Caki2 (cell line): Measurements from ENCODE around the gene SPRR1B. TPM values are rescaled to one million over a fixed set of nuclear protein-coding genes. Genes with fewer than 3 reads are reported as not detected.
"Not testable (repeated sequence)": the region's sequence is repeated elsewhere in the genome, so short reads cannot be mapped to it uniquely, and the experiment has no call there.

Experiments used
- DNase-seq: peaks from one replicate; pipeline ENCODE4 v3.0.0-alpha.2; 2015; ENCODE audit warnings: low read depth
- in situ Hi-C: cut with HindIII; loops from 2 replicates; pipeline ENCODE4 v1.10.0; 2016; ENCODE audit warnings: low sequenced_read_pairs, low pct_unique_long_range_greater_than_20kb, mixed read lengths
- total RNA-seq: library from RNA; depleted of rRNA; stranded (reverse); fragments of >200 nt; shearing (Covaris generic); gene quantifications from 2 replicates; pipeline ENCODE4 v1.2.3, GENCODE V29; 2014; ENCODE audit warnings: low replicate concordance; rRNA removed

The SPRR1B gene
- not detected in 2 replicates for total RNA-seq

DNA sequence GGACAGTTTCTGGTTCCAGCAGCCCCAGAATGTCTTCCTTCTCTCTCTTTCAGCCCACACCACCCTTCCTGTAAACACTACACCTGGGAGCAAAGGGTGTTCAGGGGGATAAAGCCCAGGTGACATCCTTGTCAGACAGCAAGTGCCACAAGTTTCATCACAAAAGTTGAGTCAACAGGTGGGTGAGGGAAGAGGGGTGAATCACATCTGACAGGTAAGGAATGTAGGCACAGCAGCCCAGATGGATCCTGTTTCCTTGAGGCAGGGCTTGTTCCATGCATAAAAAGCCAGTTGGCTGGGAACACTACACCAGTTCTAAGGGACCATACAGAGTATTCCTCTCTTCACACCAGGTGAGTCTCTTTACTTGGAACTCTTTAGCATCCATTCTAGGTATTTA is at the start of gene SPRR1B:
Gene SPRR1B (plus strand): TSS at position 309 of the 400 bp plus-strand sequence. CDS start 1,143 bp downstream, outside the sequence.
- in situ Hi-C loops: no loop called here
- no peak for DNase-seq

DNA sequence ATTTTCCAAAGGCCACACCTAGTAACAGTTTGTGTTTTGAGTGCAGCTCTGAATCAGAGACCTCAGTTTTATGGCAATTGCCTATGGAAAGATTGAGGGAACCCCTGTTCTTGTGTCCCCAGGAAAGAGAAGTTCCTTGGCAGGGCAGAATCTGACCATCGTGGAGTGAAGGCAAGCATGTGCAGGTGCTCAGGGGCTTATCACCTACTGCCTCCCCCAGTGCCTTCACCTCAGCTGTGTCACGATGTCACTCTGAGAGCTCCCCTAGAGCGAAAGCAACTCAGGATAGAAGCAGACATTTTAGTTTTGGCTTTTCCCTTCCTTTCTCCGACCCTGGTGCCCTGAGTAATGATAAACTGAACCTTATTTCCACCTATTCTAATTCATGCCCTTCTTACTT is 48.9 kb upstream of the SPRR1B start:
- DNase-seq: no peak
- in situ Hi-C loops: no loop called here

DNA sequence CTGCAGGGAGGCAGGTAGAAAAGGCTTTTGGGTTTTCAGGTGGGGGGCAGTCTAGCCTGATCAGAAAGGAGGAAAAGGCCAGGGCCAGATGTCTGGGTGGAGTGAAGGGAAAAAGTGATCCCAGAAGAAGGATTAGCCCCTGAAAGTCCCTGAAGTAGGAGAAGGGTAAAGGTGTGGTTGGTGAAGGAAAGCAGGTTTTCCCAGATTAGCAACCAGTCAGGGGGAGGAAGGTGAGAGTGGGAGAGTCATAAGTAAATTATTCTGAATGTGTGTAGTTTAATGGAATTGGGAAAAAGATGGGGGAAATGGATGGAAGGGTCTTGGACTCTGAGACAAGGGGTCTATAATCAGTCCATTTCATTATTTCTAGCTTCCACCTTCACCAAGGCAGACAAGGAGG is 47.8 kb upstream of the SPRR1B start:
- in situ Hi-C loops: no loop called here
- no peak for DNase-seq

DNA sequence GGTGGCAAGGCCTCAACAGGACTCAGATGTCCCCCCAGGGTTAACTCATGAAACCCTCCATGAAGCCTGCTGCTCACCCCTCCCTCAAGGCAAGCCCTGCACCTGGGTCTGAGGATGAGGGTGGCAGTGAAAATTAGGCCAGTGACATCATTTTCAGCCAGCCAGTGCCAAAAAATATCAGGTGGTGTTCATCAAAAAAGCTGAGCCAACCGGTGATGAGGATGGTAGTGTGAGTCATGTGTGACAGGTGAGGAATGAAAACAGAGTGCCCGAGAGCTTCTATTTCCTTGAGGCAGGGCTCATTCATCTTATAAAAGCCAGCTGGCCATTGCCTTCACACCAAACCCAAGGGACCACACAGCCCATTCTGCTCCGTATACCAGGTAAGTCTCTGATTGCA is 47.3 kb upstream of the SPRR1B start, which contains the start of gene SPRR1A:
Gene SPRR1A (plus strand): TSS at position 339 of the 400 bp plus-strand sequence. CDS start 1,150 bp downstream, outside the sequence.
- DNase-seq: no peak
- in situ Hi-C loops: no loop called here

DNA sequence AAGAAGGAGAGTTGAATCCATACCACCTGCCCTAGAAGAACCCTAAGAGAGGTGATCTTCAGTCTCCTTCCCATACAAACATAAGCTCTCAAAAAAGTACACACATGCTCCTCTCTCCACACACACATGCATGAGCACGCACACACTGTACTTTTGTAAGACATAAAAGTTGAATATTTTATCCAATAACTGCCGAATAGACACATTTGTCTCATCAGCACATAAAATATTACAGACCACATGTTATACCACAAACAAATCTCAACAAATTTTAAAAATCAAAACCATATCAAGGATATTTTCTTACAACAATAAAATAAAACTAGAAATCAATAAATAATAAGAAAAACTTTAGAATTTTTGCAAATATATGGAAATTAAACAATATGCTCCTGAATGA is 44.4 kb upstream of the SPRR1B start:
- in situ Hi-C loops: no loop called here
- no peak for DNase-seq

DNA sequence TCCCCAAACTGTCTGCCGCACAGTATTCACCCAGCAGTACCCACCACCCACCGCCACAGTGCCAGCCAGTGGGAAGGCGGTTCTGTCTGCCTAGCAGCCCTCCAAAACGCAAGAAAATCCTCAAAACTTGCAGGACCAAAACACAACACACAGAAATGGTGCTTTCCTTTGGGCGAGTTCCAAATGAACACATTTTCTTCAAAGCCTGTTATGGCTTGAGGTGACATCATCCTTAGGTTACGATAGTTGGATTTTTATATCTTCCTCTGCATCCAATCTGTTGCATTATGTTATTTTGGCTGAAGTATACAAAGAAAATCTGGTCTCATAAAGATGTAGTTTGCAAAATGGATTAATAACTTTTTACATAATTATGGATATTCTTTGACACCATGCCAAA is 37.8 kb upstream of the SPRR1B start:
- DNase-seq: no peak
- in situ Hi-C loops: no loop called here

DNA sequence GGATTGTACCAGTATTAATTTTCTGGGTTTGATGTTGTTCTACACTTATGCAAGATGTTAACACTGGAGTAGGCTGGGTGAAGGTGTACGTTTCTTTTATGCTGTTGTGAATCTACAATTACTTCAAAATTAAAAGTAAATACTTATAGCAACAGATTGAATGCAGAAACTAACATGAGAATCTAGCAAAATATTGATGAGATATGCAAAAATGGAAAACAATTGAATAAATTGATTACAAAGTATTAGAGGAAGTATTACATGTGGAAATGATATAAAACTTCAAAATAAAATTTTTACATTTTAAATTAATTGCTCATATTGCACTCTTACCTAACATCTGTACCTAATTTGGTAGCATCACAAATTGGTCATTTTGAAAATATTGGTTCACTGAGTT is 35.2 kb upstream of the SPRR1B start:
- DNase-seq: no peak
- in situ Hi-C loops: no loop called here

DNA sequence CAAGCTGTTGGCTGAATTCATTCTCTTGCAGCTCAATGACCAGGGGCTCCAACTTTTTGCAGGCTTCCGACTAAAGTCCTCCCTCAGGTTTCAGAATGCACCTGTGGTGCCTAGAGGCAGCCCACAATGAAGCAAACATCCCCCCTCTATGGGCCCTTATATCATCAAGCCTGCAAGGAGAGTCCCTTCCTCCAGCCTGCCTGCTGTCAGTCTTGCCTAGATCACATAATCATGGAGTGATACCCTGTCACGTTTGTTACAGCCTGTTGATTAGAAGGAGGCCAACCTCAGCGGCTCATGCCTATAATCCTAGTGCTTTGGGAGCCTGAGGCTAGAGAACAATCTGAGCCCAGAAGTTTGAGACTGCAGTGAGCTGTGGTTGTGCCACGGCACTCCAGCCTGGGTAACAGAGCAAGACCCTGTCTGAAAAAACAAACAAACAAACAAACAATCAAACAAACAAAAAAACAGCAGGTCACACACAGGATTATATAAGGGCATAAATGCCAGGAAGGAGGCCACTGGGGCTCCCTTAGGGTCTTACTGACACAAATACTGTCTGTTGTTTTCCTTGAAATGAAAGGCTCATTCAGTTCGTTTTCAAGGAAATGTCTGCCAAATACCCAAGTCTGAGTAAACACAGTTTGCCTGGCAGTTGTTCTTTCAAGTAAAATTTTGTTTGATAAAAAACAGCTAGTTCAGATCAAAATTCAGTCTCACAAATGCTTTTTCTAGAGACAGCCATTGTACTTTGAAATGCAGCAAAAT is 34.2 kb upstream of the SPRR1B start:
- in situ Hi-C loops: no loop called here
- DNase-seq: no peak

DNA sequence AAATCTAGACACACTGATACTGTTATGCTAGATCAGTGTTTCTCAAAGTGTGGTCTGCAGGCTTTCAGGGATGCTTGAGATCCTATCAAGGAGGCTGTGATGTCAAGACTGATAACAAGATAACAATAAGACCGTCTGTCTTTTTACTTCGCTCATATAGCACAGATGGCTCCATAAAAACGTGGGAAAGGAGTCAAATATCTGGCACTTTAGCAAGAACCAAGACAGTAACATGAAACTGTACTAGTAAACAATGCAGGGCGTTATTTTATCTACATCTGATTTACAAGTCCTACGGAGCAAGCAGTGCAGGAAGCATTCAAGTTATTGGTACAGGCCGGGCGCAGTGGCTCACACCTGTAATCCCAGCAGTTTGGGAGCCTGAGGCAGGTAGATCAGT is 33.1 kb upstream of the SPRR1B start:
- no peak for DNase-seq
- in situ Hi-C loops: no loop called here

DNA sequence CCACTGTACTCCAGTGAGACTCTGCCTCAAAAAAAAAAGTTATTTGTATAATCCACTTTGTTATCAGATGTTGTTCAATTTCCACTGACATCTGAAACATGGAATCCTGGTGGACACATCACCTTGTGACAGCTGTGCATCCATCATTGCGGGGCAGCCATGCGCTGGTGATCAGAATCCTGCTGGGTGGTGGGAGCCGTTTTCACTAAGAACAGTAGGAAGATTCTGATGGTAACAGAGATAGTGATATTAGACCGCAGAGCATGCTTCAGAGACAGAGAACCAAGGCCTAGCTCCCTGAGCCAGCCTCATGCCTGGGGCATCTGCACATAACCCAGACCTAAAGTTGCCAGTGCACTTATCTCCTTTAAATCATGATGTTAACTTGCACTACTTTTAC is 32.5 kb upstream of the SPRR1B start:
- DNase-seq: no peak
- in situ Hi-C loops: no loop called here

- in situ Hi-C loops: no loop called here
- no peak for DNase-seq
Measured at GRCh38 chr1:152999818-153000217, 31.2 kb upstream of the SPRR1B start.

- DNase-seq: no peak
- in situ Hi-C loops: no loop called here
Measured at GRCh38 chr1:153000294-153000693, 30.7 kb upstream of the SPRR1B start.

GRCh38 chr1:153001382-153001781 is 29.6 kb upstream of the SPRR1B start, which contains the start of gene SPRR3:
SPRR3 (plus strand) TSS chr1:153001749; CDS start chr1:153003021, 1,272 bp downstream.
- in situ Hi-C loops: no loop called here
- DNase-seq: no peak

DNA sequence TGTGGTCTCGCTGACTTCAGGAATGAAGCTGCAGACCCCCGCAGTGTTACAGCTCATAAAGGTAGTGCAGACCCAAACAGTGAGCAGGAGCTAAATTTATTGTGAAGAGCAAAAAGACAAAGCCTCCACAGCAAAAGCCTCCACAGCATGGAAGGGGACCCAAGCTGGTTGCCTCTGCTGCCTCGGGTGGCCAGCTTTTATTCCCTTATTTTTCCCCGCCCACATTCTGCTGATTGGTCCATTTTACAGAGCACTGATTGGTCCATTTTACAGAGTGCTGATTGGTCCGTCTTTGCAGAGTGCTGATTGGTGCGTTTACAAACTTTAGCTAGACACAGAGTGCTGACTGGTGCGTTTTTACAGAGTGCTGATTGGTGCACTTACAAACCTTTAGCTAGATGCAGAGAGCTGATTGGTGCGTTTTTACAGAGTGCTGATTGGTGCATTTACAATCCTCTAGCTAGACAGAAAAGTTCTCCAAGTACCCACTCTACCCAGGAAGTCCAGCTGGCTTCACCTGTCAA is 19.7 kb upstream of the SPRR1B start:
- DNase-seq, in situ Hi-C loops: not testable (repeated sequence)

DNA sequence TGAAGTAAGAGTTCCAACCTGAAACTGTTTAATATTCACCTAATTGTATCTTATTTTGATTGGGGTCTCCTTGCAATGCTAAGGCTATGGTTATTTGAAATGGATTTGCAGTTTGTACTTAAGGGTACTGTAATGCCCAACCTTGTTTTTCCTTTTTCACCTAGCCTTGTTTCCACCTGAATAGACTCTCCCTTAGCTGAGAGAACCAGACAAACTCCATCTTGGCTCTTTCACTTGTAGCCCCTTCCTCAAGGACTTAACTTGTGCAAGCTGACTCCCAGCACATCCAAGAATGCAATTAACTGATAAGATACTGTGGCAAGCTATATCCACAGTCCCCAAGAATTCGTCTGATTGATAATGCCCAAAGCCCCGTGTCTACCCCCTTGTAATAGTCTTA is 9.2 kb upstream of the SPRR1B start:
- in situ Hi-C loops, DNase-seq: not testable (repeated sequence)

DNA sequence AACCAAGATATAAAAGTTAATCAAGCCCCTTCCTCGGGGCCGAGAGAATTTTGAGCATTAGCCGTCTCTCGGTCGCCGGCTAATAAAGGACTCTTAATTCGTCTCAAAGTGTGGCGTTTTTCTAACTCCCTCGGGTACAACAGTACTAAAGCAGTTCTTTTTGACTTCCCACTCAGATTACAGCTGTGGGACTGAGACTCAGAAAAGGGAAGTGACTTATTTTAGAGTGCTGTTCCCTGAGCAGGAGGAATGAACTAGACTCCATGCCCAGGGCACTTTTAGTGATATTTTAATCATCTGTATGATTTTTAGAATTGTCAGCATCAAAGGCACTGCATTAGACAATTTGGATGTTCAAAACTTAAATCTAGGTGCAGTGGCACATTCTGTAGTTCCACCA is 8.7 kb upstream of the SPRR1B start:
- DNase-seq, in situ Hi-C loops: not testable (repeated sequence)

- in situ Hi-C loops: no loop called here
- no peak for DNase-seq
Measured at GRCh38 chr1:153023109-153023508, 7.9 kb upstream of the SPRR1B start.

GRCh38 chr1:153024413-153024812 is 6.6 kb upstream of the SPRR1B start:
- DNase-seq: no peak
- in situ Hi-C loops: no loop called here

- in situ Hi-C loops: no loop called here
- no peak for DNase-seq
Measured at GRCh38 chr1:153025797-153026196, 5.2 kb upstream of the SPRR1B start.

- DNase-seq: no peak
- in situ Hi-C loops: no loop called here
Measured at GRCh38 chr1:153028766-153029165, 2.2 kb upstream of the SPRR1B start.
